Subcutaneous abdominal adipose tissue (tissue), 5 donors: ENCODE measurements around the gene FOXC1.

ENCODE experiments used
- H3K27ac ChIP-seq: one replicate; pipeline ENCODE4 v1.7.0; 2013; ENCODE audit warnings: low read depth, mild to moderate bottlenecking, inconsistent platforms, low read length, moderate library complexity
- H3K27me3 ChIP-seq, 5 donors: one replicate each; pipeline ENCODE4 v1.7.0; 2013; ENCODE audit warnings: low read length in 5 of 5, inconsistent platforms in 1 of 5; ENCODE audit not compliant: control insufficient read depth in 5 of 5, insufficient read depth in 4 of 5
- H3K36me3 ChIP-seq, 5 donors: one replicate each; pipeline ENCODE4 v1.7.0; 2013; ENCODE audit warnings: low read length in 5 of 5; ENCODE audit not compliant: control insufficient read depth in 5 of 5, insufficient read depth in 5 of 5
- H3K4me1 ChIP-seq, 5 donors: one replicate each; pipeline ENCODE4 v1.7.0; 2013; ENCODE audit warnings: low read length in 5 of 5, mild to moderate bottlenecking in 3 of 5, moderate library complexity in 1 of 5; ENCODE audit not compliant: control insufficient read depth in 5 of 5, insufficient read depth in 5 of 5
- H3K4me3 ChIP-seq, 5 donors: one replicate each; pipeline ENCODE4 v1.7.0; 2013; ENCODE audit warnings: low read length in 5 of 5, low read depth in 1 of 5
- H3K9ac ChIP-seq, 5 donors: one replicate each; pipeline ENCODE4 v1.7.0; 2013; ENCODE audit warnings: low read length in 5 of 5, mild to moderate bottlenecking in 4 of 5, moderate library complexity in 3 of 5
- H3K9me3 ChIP-seq, 5 donors: one replicate each; pipeline ENCODE4 v1.7.0; 2013; ENCODE audit warnings: low read length in 5 of 5; ENCODE audit not compliant: control insufficient read depth in 5 of 5
- donor health status: healthy.
- donor health status: healthy.
- donor health status: healthy.
- donor health status: healthy.
- donor health status: healthy.

Gene FOXC1

GRCh38 chr6:1616701-1617463 is 7.2 kb downstream of the FOXC1 start:
- no peaks in the 10 kb centered on the region for H3K36me3 ChIP-seq
- H3K27ac ChIP-seq = no peak overlapping the region
- no peak overlapping the region for H3K9ac ChIP-seq
- H3K4me3 ChIP-seq = no peak overlapping the region
- peaks cover 8 to 49% (median 38%) of the 10 kb centered on the region in 5 donors for H3K27me3 ChIP-seq
- peaks cover 1 to 35% (median 24%) of the 10 kb centered on the region in 5 donors for H3K4me1 ChIP-seq
- H3K9me3 ChIP-seq = no peaks in the 10 kb centered on the region

DNA sequence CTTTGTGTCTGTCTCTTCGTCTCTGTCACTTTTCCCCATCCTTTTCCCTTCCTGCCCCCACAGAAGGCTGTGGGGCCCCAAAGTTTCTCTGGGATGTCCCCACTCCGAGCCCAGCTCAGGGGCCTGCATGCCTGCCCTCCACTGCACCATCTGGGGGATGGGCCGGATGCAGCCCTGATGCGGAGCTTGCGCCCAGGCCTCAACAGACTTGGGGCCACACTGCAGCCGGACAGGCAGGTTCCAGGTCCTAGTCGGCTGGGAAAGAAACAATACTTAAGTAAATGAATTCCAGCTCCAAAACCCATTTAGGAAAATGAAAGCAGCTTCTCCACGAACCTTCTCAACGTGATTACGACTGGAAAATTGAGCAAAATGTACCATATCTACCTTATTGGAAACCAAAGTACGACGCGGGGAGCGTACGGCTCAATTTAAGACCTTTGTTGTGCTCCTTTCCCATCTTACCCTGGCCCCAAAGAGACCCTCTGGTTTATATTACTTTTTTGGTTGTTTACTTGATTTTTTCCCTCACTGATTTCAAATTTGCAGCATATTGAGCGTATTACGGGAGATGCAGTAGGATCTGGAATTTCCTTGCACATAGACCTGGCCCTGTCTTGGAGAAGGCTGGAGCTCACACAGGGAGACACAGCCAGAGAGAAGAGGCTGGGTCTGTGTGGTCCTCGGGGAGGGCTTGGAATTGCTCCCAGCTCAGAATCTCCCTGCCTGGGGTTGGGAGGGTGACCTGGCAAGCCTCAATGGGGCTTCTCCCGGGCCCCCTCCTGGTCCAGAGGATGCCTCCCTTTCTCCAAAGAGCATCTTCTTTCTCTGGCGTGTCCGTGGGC is 8.0 kb downstream of the FOXC1 start:
- Histone ChIP-seq H3K9ac (no peak overlapping the region), H3K36me3 (no peaks in the 10 kb centered on the region), H3K4me1 (peaks cover 0 to 28% (median 16%) of the 10 kb centered on the region in 5 donors), H3K27ac (no peak overlapping the region), H3K9me3 (no peaks in the 10 kb centered on the region), H3K4me3 (no peak overlapping the region), H3K27me3 (peaks cover 8 to 46% (median 32%) of the 10 kb centered on the region in 5 donors)

- no peak overlapping the region for H3K27ac ChIP-seq
- no peaks in the 10 kb centered on the region for H3K9me3 ChIP-seq
- H3K27me3 ChIP-seq = peaks cover 8 to 38% (median 29%) of the 10 kb centered on the region in 5 donors
- H3K4me1 ChIP-seq = peaks cover 0 to 27% (median 15%) of the 10 kb centered on the region in 5 donors
- H3K9ac ChIP-seq = no peak overlapping the region
- H3K4me3 ChIP-seq = no peak overlapping the region
- no peaks in the 10 kb centered on the region for H3K36me3 ChIP-seq
These were observed 8.8 kb downstream of the FOXC1 start for GRCh38 chr6:1618311-1619097.

- peaks cover 0 to 23% (median 13%) of the 10 kb centered on the region in 5 donors for H3K4me1 ChIP-seq
- H3K27me3 ChIP-seq = peaks cover 8 to 35% (median 32%) of the 10 kb centered on the region in 5 donors
- no peaks in the 10 kb centered on the region for H3K36me3 ChIP-seq
- no peak overlapping the region for H3K9ac ChIP-seq
- H3K9me3 ChIP-seq = no peaks in the 10 kb centered on the region
- no peak overlapping the region for H3K4me3 ChIP-seq
- no peak overlapping the region for H3K27ac ChIP-seq
These were observed 9.5 kb downstream of the FOXC1 start for GRCh38 chr6:1619098-1619672.

DNA sequence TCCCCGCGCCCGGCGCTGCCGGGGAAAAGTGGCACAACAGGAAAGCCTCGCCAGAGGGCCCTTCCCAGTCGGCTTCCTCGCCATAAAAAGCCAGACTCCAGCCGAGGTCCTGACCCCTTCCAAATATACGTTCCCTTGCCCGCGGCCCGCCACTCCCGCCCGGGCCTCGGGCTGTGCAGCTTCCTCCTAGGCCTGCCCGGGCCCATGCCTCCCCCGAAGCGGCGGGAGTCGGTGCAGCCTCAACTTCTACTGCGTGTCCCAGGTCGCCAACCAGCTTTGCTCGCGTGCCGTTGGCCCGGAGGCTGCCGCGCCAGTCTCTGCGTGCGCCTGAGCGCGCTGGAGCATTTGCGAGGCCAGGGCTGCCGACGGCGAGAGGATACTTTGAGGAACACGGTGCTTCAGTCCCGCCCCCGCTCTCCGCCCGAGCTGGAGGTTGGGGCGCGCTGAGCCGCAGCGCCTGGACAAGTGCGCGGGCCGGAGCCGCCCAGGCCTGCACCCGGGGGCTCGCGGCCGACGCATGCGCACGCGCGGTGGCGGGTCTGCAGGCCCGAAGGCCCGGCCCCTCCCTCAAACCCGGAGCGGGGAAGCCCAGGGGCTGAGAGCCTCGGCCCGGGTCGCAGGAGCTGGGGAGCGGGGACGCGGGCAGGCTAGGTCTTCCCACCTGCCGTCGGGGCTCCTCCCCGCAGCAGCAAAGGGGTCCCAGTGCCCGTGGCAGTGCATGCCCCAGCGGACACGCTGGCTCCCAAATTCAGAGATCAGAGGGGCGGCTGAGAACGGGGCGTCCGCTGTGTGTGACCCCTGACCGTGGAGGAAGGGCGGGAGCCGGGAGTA is 10.2 kb downstream of the FOXC1 start:
- H3K27me3 ChIP-seq = peaks cover 8 to 34% (median 30%) of the 10 kb centered on the region in 5 donors
- no peak overlapping the region for H3K27ac ChIP-seq
- H3K9me3 ChIP-seq = no peaks in the 10 kb centered on the region
- peaks cover 0 to 27% (median 20%) of the 10 kb centered on the region in 5 donors for H3K4me1 ChIP-seq
- no peaks in the 10 kb centered on the region for H3K36me3 ChIP-seq
- H3K9ac ChIP-seq = no peak overlapping the region
- peak overlapping the region in 3 of 5 donors; percentile 33 to 60 (median 43) for H3K4me3 ChIP-seq

- H3K9ac ChIP-seq = no peak overlapping the region
- no peaks in the 10 kb centered on the region for H3K36me3 ChIP-seq
- no peaks in the 10 kb centered on the region for H3K9me3 ChIP-seq
- peaks cover 8 to 37% (median 30%) of the 10 kb centered on the region in 5 donors for H3K27me3 ChIP-seq
- no peak overlapping the region for H3K27ac ChIP-seq
- peak overlapping the region in 1 of 5 donors; percentile 60 for H3K4me3 ChIP-seq
- H3K4me1 ChIP-seq = peaks cover 0 to 32% (median 23%) of the 10 kb centered on the region in 5 donors
These were observed 10.9 kb downstream of the FOXC1 start for GRCh38 chr6:1620504-1621069.

- H3K4me1 ChIP-seq = peaks cover 0 to 35% (median 23%) of the 10 kb centered on the region in 5 donors
- peaks cover 8 to 38% (median 33%) of the 10 kb centered on the region in 5 donors for H3K27me3 ChIP-seq
- H3K27ac ChIP-seq = no peak overlapping the region
- H3K36me3 ChIP-seq = no peaks in the 10 kb centered on the region
- no peak overlapping the region for H3K9ac ChIP-seq
- no peaks in the 10 kb centered on the region for H3K9me3 ChIP-seq
- no peak overlapping the region for H3K4me3 ChIP-seq
These were observed 11.5 kb downstream of the FOXC1 start for GRCh38 chr6:1621070-1621701.

DNA sequence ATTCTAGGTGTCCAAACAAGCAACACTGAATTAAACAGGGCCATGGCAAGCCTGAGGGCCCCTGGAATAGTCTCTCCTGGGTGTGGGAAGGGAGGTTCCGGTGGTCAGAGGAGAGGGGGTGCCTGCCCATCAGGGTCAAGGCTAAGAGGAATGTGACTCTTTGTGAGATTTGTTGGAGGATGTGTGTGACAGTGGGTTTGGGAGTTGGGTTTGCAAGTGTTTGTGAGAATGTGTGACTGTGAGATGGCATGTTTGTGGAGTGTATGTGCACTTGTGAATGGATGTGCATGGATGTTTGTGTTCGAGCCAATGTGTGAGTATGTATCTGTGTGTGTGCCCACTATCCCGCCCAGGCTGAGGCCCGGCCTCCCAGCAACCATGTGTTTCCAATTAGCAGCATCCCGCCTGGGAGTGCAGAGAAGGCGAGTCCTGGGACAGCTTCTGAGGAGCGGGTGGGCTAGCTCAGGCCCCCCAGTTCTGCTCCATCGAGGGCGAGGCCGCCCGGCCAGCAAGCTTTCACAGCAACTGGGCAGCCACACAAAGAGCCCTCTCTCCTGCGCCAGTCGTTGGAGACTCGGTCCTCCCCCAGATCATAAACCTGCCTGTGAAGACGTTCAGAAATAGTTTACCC is 12.6 kb downstream of the FOXC1 start:
- no peak overlapping the region for H3K27ac ChIP-seq
- no peaks in the 10 kb centered on the region for H3K36me3 ChIP-seq
- H3K9ac ChIP-seq = no peak overlapping the region
- no peaks in the 10 kb centered on the region for H3K9me3 ChIP-seq
- peaks cover 8 to 46% (median 41%) of the 10 kb centered on the region in 5 donors for H3K27me3 ChIP-seq
- no peak overlapping the region for H3K4me3 ChIP-seq
- peaks cover 0 to 35% (median 23%) of the 10 kb centered on the region in 5 donors for H3K4me1 ChIP-seq
